Hepatocyte (in vitro differentiated cells): Measurements from ENCODE around the gene CES3.
"Not testable (repeated sequence)": the region's sequence is repeated elsewhere in the genome, so short reads cannot be mapped to it uniquely, and the experiment has no call there.

Experiments
- CTCF ChIP-seq: fragments of 200-600 bp; sonication (generic); IDR thresholded peaks from 2 replicates; pipeline ENCODE4 v1.5.1; 2016; ENCODE audit warnings: antibody characterized with exemption, mild to moderate bottlenecking; ENCODE audit not compliant: poor library complexity
- EZH2 ChIP-seq: fragments of 200-600 bp; sonication (generic); IDR thresholded peaks from 2 replicates; pipeline ENCODE4 v1.6.1; 2016; ENCODE audit warnings: antibody characterized with exemption, mild to moderate bottlenecking, borderline replicate concordance
- EZH2phosphoT487 ChIP-seq: fragments of 200-600 bp; sonication (generic); IDR thresholded peaks from one replicate; pipeline ENCODE4 v1.6.1; 2018; ENCODE audit warnings: antibody characterized with exemption, mild to moderate bottlenecking, low read depth, moderate library complexity; ENCODE audit not compliant: unreplicated experiment, severe bottlenecking

GRCh38 chr16:66993558-66993957 is 32.5 kb downstream of the CES3 start:
- not testable (repeated sequence) for TF ChIP-seq EZH2, EZH2phosphoT487, CTCF
